Renal cortex interstitium (tissue), 11 donors: ENCODE results near the gene HOXD10. TPM values are rescaled to one million over a fixed set of nuclear protein-coding genes. Genes with fewer than 3 reads are reported as not detected.

ENCODE experiments used
- DNase-seq, 11 donors: peaks; one replicate each; pipeline ENCODE4 v3.0.0-alpha.2; 2013; ENCODE audit warnings: low read depth in 9 of 11, low spot score in 4 of 11; ENCODE audit errors: extremely low read depth in 1 of 11
- polyA plus RNA-seq, 3 donors: library from polyadenylated mRNA; unstranded; fragments of 120-200 nt; gene quantifications; one replicate each; pipeline ENCODE4 v1.2.1, GENCODE V29; 2013; ENCODE audit not compliant: insufficient read length in 3 of 3

HOXD10 gene
- polyA plus RNA-seq, 3 donors, result 163 to 188 (median 178) TPM

GRCh38 chr2:176152350-176153181, 36.0 kb downstream of the HOXD10 start:
- peak in 1 of 11 donors; percentile 13 for DNase-seq

GRCh38 chr2:176154576-176155252, 38.1 kb downstream of the HOXD10 start:
- no peak for DNase-seq

GRCh38 chr2:176155356-176156044, 38.9 kb downstream of the HOXD10 start:
- no peak for DNase-seq

DNA sequence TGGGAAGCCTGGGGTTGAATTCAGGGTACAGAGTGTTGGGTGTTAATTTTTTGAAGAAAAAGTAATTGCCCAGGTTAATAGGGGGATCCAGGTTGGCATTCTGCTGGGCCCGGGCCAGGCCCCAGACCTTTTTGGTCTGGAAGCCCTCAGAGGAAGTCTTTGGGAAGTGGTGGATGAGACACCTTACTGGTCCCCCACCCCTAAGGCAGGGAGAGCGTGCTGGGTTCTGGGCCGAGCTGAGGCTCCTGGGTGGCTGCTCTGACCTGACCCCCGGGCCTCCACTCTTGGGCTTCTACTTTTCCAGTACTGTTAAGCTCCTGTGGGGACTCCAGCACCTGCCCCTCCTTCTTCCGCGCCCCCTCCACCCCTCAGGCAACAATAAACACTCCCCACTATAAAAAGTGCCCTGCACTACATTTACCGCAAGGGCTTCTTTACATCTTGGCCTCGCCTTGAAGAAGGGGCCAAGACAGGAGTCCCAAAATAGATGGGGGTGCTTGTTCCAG, 39.8 kb downstream of the HOXD10 start:
- DNase-seq, result no peak

DNA sequence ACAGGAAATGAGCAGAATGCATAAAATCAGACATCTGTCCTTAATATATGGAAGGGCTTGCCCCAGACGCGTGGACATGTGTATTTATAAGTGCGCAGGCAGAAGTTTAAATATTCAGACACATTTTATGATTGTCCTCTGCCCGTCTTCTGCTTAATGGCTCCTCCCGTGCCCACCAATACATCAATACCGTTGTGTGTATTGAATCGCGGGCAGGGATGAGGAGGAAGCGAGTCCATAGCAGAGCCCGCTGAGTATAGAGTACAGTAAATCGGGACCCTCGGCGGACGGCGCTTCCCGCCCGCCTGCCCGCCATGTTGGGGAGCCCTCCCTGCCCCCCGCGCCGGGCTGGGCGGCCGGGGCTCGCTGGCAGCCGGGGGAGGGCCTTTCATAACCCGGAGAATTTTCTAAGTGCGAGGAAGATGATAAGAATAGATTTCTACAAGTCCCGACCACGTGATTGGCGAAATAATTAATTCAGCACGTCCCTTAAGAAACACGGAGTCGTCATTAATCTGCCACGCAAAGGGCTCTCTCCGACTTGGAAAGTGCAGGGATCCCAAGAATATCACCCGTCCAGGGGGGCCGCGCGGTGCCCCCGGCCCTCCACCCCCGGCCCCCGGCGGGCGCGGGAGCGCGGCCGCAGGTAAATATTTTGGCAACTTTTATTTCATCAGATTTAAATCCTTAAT, 40.4 kb downstream of the HOXD10 start, which contains the start of gene HOXD3:
TSS of gene HOXD3 (plus strand) at position 501 of the 692 bp plus-strand sequence. CDS start 11,808 bp downstream, outside the sequence.
- peak in 1 of 11 donors; percentile 42 for DNase-seq

DNA sequence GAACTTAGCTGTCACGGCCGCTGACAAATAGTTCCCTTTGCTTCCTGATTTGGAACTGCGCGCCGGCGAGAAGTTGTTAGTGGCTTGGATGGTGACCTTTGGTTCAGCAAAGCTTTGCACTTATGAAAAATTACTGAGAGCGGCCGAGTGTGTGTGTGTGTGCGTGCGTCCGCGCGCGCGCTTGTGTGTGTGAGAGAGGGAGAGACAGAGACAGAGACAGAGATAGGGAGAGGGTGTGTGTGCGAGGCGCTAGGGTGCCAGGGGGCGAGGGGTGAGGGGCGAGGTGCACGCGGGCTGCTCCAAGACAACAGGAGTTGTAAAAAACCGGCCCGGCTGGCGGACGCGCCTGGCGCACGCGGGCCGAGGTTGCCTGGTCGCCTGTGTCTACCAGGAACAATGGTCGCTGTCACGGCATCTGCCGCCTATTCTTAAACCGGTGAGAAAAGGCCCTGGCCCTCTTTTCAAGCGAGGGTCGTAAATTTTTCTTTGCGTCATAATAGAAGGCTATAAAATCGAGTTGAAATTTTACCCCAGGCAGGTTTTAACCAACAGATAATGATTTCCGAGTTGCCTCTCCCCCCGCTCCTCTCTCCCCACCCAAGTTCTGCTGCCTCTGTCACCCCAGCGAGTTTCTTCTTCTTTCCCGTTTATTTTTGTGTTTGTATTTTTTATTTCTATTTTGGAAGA, 41.1 kb downstream of the HOXD10 start:
- peak in 1 of 11 donors; percentile 55 for DNase-seq

- peak in 1 of 11 donors; percentile 44 for DNase-seq
These were observed 41.6 kb downstream of the HOXD10 start for GRCh38 chr2:176158186-176158591.

DNA sequence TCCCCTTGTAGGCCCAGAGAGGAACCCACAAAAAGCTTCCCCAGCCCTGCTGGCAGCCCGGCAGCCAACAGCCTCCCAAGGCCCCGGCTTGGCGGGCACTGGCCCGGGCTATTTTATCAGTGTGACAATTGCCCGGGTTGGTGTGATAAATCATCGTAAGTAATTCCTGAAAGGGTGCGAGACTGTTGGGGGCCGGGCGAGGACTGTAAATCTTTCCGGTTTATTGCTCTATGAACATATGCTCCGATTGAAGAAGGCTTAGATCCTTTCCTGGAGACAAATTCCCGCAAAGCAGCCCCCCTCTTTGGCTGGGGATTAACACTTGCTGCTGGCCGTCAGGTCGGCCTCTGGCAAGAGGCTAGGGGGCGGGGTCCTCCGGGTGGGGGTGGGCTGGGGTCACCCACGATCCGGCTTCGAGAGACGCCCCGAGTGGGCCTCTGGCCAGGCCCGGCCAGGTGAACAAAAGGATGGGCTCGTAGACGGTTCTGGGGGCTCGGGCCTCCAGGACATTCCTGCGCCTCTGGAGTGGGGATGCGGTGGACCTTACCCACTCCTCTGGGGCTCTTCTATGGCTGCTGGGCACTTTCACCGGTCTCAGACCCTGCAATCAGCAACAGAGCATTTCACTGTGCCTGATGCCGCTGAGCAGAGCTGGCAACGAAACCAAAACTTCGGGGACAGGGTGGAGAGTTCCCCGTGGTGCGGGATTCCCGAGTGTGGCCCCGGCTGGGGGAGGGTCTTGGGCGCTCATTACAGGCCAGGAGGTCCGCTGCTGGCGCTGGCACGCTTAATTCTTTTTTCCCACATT, 42.5 kb downstream of the HOXD10 start:
- DNase-seq, result peak in 1 of 11 donors; percentile 63

GRCh38 chr2:176159663-176160250, 43.2 kb downstream of the HOXD10 start:
- peak in 1 of 11 donors; percentile 12 for DNase-seq

DNA sequence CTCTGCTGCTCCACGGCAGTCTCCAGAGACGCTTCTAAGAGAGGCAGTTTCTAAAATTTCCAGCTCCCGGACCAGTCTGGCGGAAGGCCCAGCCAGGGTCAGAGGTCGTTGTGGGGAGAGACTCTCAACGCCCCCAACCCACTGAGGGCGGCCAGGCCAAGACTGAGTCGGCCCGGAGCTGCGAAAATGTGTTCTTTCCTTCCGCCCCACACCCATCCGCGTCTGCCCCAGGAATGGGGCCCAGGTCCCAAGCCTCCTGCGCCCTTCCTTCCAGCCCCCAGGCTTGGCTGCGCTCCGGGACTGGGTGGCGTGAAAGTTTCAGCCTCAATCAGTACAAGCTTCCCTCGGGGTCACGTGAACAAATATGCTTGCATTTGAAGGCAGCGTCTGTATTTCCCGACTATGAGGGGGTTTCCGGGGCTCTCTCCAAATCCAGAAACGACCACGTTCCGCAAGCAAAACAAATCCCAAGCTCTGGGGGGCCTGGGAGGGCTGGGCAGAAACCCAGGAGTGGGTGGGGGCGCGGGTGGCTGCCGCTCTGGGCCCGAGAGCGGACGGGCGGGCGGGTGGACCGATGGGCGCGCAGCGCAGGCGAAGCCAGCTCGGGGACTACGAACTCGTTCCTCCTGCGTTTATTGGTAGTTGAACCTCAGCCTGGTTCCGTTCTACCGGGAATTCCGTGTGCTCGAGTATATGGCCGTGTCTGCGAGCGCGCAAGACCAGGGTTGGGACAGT, 43.8 kb downstream of the HOXD10 start:
- no peak for DNase-seq

- DNase-seq, result no peak
These were observed 44.6 kb downstream of the HOXD10 start for GRCh38 chr2:176160986-176161824.

DNA sequence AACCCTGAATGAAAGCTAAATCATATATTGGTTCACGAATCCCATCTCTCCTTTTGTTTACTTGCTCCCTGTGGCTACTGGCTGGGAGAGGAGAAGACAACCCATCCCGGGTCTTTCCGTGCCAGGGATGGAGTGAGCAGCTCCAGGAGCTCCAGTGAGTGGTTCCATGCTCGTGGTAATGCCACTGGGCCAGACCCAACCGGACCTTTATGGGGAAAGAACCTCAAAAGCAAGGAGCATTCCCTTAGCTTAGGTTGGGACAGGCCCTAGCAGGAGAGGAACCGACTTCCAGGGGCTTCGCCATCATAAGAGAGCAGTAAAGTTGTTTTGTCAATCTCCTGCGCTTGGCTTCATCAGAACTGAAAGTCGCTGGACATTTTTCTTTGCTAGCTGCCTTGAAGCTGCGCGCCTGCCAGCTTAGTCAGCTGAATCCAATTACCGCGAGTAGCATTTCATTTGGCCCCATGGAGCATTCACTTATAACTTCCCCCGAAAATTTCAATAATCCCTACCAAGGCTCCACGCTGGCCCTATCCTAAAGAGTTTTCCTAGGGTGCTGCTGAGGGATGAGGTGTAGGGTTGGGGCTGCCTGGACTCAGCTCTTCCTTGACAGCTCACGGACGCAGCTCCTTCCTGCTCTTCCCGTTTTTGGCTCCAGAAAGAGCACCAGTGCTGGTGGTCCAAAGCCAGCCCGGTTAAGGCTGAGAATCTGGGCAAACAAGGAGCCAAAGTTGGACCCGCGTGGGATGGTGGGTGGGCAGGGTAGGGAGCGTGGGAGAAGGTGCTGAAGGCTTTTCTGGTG, 45.4 kb downstream of the HOXD10 start:
- DNase-seq, result no peak

DNA sequence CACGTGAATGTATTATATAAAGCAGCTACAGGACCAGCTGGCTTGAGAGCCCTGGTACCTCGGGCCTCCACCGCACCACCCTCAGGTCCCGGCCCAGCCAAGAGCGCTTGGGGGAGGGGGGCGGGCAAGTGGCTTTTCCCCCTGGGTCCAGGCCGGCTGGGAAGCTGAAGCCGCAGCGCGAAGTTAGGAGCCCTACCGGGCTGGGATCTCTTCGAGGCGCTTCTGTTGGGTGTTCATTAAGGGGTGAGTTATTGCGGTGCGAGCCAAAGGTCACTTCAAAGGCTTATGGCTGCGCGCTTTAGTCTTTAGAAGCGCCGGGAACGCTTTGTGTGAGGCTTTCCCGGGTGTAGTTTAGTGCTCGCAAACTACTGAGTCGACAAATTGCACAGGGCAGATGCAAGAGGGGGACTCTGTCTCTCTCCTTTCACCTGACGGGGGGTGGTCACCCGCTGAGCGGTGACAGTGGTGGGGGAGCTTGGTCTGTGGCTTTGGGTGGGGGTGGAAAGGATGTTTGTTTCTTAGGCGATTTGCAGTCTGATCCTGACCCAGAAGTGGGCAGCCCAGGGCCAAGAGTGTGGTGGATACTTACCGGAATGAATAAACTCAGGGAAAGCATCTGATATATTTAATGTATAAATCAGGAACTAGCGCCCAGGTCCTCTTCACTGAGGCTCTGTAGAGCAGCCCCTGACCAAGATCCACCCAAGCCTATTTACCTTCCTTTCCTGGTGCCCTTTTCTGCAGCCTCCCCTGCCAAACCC, 46.5 kb downstream of the HOXD10 start:
- peak in 1 of 11 donors; percentile 79 for DNase-seq

DNA sequence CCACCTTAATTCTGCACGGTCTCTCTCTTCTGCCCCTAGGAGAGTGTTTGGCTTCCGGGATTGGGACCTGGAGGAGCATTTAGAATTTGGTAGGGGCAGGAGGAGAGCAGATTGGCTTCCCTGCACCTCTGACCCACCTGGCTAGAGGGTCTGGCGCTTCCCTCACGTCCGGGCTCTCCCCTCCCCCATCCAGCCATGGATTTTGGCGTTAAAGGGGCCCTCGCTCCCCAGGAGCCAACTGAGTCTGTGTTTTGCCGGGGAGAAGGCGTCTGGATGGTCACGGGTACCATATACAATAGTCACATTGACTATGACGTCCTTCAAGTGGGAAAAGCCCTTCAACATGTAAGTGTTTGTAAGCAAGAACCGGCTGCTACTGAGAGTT, 47.1 kb downstream of the HOXD10 start:
- DNase-seq, result no peak
